NCI-H1436 treated with DMSO at 0.1 percent for 48 hours (cell line): ENCODE data around the gene PPFIA1.
A peak's percentile ranks its signal among the peaks of the same experiment; 100 is the strongest.

Experiments
- DNase-seq: peaks from one replicate; lab custom pipeline; 2025; lab: John Stamatoyannopoulos, UW

The PPFIA1 gene

GRCh38 chr11:70270104-70270876 lies at the start of gene PPFIA1:
PPFIA1 (plus strand) TSS chr11:70270690; CDS start chr11:70272173, 1,483 bp downstream.
- peak; percentile 70 for DNase-seq

- DNase-seq = no peak
These were observed 49.6 kb upstream of the PPFIA1 start for GRCh38 chr11:70220920-70221319.

DNA sequence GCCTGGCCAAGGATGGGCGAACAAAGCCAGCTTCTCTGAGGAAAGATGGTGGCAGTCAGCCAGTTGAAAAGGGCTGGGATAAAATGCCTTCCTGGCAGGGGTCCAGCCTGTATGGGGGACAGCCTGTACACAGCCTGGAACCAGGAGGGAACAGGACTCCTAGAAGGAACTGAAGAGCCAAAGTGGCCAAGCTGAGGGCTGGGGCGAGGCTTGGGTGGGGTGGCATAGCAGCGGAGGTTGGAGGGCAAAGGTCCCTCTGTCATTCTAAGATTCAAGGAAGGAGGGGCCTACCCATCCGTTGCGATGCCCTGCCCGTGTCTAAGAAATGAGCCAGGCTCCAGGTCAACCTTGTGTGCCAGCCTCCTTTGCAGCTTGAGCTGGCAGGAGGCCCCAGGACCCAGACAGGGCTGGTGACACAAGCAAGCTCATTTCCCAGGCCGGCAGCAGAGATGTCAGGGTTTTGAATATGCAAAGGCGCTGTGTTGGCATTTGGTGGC lies 44.8 kb upstream of the PPFIA1 start:
- DNase-seq = no peak

- DNase-seq = no peak
These were observed 44.3 kb upstream of the PPFIA1 start for GRCh38 chr11:70226183-70226582.

- no peak for DNase-seq
These were observed 43.5 kb upstream of the PPFIA1 start for GRCh38 chr11:70226967-70227366.

- no peak for DNase-seq
These were observed 40.8 kb upstream of the PPFIA1 start for GRCh38 chr11:70229737-70230136.

- DNase-seq = no peak
These were observed 40.2 kb upstream of the PPFIA1 start for GRCh38 chr11:70230151-70230839.

GRCh38 chr11:70230840-70231710 lies 39.4 kb upstream of the PPFIA1 start:
- DNase-seq = no peak

DNA sequence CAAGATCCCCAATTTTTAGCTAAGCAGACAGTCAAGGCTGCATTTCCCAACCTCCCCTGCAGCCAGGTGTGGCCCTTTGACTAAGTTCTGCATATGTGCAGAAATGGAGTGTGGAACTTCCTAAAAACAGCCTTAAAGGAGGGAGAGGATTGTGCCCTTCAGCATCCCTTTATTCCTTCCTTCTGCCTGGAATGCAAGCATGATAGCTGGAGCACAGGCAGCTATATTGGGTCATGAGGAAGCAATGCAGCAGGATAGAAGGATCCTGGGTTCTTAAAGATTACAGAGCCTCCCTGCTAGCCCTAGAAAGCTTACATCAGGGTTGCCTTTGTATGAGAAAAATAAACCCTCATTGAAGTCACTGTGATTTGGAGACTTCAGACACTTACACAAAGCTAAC lies 37.5 kb upstream of the PPFIA1 start:
- DNase-seq = no peak

GRCh38 chr11:70233511-70233934 lies 37.0 kb upstream of the PPFIA1 start:
- no peak for DNase-seq

- DNase-seq = no peak
These were observed 36.5 kb upstream of the PPFIA1 start for GRCh38 chr11:70233962-70234361.

DNA sequence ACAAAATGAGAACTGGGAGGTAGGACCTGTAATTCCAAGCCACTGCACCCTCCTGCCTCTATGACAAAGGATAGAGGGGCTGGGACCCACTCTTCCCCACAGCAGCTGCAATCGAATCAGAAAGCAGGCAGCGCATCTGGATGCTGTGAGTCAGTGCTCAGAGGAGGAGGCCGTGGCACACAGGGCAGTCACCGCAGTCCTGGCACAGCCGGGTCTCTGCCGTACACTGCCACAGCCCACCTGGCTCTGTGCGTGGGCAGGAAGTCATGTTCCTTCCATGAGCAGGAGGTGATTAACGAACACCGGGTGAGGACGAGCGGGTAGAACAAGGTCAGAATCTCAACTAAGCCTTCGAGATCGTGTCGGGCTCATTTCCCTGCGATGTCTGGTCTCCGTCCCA lies 30.2 kb upstream of the PPFIA1 start:
- DNase-seq = no peak

DNA sequence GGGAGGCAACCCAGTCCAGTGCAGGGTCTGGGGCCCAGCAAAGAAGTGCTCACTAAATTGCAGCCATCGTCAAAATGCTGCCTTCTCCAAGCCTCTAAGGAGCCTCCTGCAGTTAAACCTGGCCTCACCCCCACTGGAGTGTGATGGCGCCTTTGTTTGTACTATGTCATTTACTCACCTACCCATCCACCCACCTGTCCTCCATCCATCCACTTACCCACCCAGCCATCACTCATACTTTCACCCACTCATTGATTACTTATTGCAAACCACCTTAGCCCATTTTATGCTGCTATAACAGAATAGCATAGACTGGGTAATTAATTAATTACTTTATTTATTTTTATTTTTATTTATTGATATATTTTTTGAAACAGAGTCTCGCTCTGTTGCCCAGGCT lies 28.8 kb upstream of the PPFIA1 start:
- DNase-seq = no peak

- DNase-seq = no peak
These were observed 27.6 kb upstream of the PPFIA1 start for GRCh38 chr11:70242885-70243284.

DNA sequence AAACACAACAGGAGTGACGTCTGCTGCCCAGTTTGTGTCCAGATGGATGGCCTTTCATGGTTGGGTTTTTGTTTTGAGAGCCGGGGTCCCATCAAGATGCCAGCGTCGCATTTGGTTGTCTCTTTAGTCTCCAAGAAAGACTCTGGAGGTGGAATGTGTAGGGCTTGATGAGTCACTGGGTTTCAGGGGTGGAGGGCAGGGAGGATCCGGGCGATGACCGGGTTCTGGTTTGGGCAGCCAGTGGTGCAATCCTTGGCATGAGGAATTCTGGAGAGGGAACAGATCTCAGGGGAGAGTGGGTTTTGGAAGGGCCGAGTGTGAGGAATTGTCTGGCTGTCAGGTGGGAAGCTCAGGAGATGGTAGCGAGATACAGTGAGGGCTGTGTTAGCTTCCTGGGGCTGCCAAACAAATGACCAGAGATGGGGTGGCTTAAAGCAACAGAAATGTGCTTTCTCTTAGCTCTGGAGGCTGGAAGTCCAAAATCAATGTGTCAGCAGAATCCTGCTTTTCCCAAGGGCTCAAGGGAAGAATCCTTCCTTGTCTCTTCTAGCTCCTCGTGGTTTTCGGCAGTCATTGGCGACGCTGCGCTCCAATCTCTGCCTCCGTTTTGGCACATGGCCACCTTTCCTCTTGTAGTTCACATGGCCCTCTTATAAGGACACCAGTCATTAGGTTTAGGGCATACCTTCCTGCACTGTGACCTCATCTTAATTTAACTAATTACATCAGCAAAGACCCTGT lies 26.4 kb upstream of the PPFIA1 start:
- DNase-seq = no peak

DNA sequence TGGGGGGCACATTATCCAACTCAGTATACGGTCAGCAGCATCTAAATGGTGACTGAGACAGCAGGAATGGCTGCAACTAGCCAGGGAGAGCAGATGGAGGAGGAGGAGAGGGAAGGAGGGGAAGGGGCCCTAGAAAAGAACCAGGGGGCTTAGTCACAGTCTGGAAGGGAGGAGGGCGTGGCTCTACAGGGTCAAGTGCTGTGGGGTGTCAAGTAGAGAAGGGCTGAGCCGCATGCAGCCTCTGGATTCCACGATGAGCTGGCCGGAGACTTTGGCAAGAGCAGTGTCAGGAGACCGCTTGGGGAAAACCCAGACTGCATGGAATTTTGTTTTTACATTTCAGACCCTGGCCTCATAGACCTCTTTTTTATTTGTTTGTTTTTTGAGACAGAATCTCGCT lies 25.8 kb upstream of the PPFIA1 start:
- DNase-seq = no peak

DNA sequence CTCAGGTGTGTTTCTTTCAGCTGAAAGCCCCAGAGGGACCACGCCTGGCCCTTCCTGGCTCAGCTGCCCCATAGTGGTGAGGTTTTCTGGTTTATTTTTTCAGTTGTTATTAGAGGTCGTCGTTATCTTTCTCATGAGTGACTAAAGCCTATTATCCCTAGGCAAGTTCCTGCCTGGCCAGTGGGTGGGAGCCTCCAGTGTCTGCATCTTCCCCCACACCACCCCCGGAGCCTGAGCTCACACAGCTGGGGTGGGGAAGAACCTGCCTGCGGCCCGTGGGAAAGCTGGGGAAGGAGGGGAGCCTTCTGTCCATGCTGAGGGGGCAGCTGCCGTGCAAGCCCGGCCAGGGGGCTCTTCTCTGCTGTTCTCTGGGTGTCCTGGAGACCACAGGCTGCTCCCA lies 24.3 kb upstream of the PPFIA1 start:
- no peak for DNase-seq

DNA sequence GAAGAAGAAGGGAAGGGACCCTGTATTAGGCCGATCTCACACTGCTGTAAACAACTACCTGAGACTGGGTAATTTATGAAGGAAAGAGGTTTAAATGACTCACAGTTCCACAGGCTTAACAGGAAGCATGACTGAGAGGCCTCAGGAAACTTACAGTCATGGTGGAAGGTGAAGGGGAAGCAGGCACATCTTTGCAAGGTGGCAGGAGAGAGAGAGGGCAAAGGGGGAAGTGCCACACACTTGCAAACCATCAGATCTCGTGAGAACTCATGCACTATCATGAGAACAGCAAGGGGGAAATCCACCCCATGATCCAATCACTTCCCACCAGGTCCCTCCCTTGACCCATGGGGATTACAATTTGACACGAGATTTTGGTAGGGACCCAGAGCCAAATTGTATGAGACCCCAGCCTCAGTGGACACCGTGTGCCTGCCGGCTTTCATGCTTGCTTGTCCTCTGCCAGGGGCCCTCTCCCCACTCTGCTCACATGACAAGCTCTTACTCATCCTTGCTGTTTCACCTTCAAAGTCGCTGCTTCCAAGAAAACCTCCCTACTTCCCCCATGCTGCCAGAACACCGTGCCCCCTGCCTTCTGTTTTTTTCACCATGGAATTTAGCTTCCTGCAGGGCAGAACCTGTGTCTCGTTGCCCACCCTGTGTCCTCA lies 23.3 kb upstream of the PPFIA1 start:
- no peak for DNase-seq

GRCh38 chr11:70247710-70248072 lies 22.8 kb upstream of the PPFIA1 start:
- no peak for DNase-seq

DNA sequence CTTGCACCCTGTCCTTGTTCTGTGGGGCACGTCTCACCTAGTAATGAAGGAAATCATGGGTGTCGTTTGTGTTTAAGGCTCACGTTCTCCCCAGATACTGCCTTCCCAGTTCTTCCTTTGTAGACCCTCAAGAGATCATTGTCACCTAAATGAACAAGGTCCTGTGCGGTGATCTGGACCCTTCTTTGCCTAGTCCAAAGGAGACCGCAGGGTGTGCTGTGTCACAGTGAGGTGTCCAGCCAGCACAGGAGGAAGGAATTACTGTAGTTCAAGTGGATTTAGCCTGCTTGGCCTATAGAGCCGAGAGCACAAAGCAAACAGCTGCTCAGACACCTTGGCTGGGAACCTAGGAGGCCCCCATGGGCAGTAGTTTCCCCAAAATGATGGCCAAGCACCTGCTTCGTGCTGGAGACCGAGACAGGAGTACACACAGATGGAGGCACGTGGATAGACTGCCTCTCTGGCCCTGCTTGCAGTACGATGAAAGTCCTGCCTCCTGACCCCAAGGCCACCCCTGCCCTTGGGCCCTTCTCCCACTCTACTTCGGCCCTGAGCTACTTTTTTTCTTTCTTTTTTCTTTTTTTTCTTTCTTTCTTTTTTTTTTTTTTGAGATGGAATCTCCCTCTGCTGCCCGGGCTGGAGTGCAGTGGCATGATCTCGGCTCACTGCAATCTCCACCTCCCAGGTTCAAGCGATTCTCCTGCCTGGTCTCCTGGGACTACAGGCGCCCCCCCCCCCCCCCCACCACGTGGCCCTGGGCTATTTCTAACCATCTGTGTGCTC lies 19.4 kb upstream of the PPFIA1 start:
- no peak for DNase-seq
